ENCODE measurements around the gene DOC2A. TPM values are rescaled to one million over a fixed set of nuclear protein-coding genes. Genes with fewer than 3 reads are reported as not detected.
A peak's percentile ranks its signal among the peaks of the same experiment; 100 is the strongest.

Gene DOC2A
- total and polyA plus RNA-seq, 2 experiments from 2014 or later: 9.8 to 10.0 TPM

GRCh38 chr16:29993903-29994599, 16.8 kb downstream of the DOC2A start:
- DNase-seq (ENCODE audit: low spot score) (no peak), ATAC-seq (no peak)
- Mint-ChIP-seq H3K36me3 (ENCODE audit: low read depth) (peaks cover 50% of the 10 kb centered on the region), H3K4me3 (peak overlapping the region; percentile 98; the same call in 2 of the 3 replicates), H3K4me1 (peaks cover 15% of the 10 kb centered on the region), H3K27ac (no peak overlapping the region), H3K9me3 (peaks cover 2% of the 10 kb centered on the region; the same call in 2 of the 3 replicates), H3K27me3 (ENCODE audit: insufficient read depth, low read depth, poor library complexity) (peaks cover 13% of the 10 kb centered on the region)
- H3K36me3 ChIP-seq (ENCODE audit: insufficient read depth): peaks cover 8% of the 10 kb centered on the region
- H3K4me2 ChIP-seq: peak overlapping the region; percentile 94
- peaks cover 6% of the 10 kb centered on the region; the same call in 1 of the 2 replicates for H4K20me1 ChIP-seq (replicated peaks; ENCODE audit: insufficient read depth)
- H3F3A ChIP-seq (replicated peaks; ENCODE audit: low read depth): peaks cover 20% of the 10 kb centered on the region
- no peak for TF ChIP-seq POLR2AphosphoS5 (IDR thresholded peaks at IDR 0.05; ENCODE audit: low read depth)
- no peak for TF ChIP-seq JUNB (IDR thresholded peaks at IDR 0.05; ENCODE audit: unreplicated experiment)
- TF ChIP-seq EZH2 (IDR thresholded peaks at IDR 0.05; ENCODE audit: low read depth, unreplicated experiment): no peak
- no peak for TF ChIP-seq ZNF331 (CRISPR knock-in tag; IDR thresholded peaks at IDR 0.05; ENCODE audit: low read depth)
- TF ChIP-seq, protein P1, sequence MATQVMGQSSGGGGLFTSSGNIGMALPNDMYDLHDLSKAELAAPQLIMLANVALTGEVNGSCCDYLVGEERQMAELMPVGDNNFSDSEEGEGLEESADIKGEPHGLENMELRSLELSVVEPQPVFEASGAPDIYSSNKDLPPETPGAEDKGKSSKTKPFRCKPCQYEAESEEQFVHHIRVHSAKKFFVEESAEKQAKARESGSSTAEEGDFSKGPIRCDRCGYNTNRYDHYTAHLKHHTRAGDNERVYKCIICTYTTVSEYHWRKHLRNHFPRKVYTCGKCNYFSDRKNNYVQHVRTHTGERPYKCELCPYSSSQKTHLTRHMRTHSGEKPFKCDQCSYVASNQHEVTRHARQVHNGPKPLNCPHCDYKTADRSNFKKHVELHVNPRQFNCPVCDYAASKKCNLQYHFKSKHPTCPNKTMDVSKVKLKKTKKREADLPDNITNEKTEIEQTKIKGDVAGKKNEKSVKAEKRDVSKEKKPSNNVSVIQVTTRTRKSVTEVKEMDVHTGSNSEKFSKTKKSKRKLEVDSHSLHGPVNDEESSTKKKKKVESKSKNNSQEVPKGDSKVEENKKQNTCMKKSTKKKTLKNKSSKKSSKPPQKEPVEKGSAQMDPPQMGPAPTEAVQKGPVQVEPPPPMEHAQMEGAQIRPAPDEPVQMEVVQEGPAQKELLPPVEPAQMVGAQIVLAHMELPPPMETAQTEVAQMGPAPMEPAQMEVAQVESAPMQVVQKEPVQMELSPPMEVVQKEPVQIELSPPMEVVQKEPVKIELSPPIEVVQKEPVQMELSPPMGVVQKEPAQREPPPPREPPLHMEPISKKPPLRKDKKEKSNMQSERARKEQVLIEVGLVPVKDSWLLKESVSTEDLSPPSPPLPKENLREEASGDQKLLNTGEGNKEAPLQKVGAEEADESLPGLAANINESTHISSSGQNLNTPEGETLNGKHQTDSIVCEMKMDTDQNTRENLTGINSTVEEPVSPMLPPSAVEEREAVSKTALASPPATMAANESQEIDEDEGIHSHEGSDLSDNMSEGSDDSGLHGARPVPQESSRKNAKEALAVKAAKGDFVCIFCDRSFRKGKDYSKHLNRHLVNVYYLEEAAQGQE (IDR thresholded peaks at IDR 0.05; ENCODE audit: unreplicated experiment): no peak
- TF ChIP-seq ZNF462 (CRISPR knock-in tag; IDR thresholded peaks at IDR 0.05): no peak
- TF ChIP-seq ZNF114 (CRISPR knock-in tag; IDR thresholded peaks at IDR 0.05): no peak
- no peak for TF ChIP-seq CREB1 (CRISPR knock-in tag; IDR thresholded peaks at IDR 0.05; ENCODE audit: low read depth)
- TF ChIP-seq STAT1 (IDR thresholded peaks at IDR 0.05; ENCODE audit: unreplicated experiment): no peak
- no peak for TF ChIP-seq NANOG (IDR thresholded peaks at IDR 0.05; ENCODE audit: borderline replicate concordance)
- TF ChIP-seq ETS1 (IDR thresholded peaks at IDR 0.05): no peak
- TF ChIP-seq, protein P2, sequence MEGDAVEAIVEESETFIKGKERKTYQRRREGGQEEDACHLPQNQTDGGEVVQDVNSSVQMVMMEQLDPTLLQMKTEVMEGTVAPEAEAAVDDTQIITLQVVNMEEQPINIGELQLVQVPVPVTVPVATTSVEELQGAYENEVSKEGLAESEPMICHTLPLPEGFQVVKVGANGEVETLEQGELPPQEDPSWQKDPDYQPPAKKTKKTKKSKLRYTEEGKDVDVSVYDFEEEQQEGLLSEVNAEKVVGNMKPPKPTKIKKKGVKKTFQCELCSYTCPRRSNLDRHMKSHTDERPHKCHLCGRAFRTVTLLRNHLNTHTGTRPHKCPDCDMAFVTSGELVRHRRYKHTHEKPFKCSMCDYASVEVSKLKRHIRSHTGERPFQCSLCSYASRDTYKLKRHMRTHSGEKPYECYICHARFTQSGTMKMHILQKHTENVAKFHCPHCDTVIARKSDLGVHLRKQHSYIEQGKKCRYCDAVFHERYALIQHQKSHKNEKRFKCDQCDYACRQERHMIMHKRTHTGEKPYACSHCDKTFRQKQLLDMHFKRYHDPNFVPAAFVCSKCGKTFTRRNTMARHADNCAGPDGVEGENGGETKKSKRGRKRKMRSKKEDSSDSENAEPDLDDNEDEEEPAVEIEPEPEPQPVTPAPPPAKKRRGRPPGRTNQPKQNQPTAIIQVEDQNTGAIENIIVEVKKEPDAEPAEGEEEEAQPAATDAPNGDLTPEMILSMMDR (conservative IDR thresholded peaks at IDR 0.05; ENCODE audit: low read depth in 2 of 2): no peak
- TF ChIP-seq EZH2phosphoT487 (IDR thresholded peaks at IDR 0.05; ENCODE audit: unreplicated experiment): no peak
- no peak overlapping the region for H3K27ac ChIP-seq (ENCODE audit: low read depth)
- H3K79me2 ChIP-seq (replicated peaks; ENCODE audit: insufficient read depth): peaks cover 7% of the 10 kb centered on the region; the same call in 1 of the 2 replicates
- H3K9me2 ChIP-seq (ENCODE audit: insufficient read depth): no peaks in the 10 kb centered on the region
- H3K4me3 ChIP-seq: peak overlapping the region; percentile 94
- H3K4me1 ChIP-seq (ENCODE audit: insufficient read depth): peaks cover 13% of the 10 kb centered on the region
- no peak overlapping the region for H2AFZ ChIP-seq
- H3K27me3 ChIP-seq (ENCODE audit: insufficient read depth): no peaks in the 10 kb centered on the region

Data from GM23338 (cell line).